Vagina (tissue), 2 donors: ENCODE measurements around the gene HMGA1. TPM values are rescaled to one million over a fixed set of nuclear protein-coding genes. Genes with fewer than 3 reads are reported as not detected.
"Not testable (repeated sequence)": the region's sequence is repeated elsewhere in the genome, so short reads cannot be mapped to it uniquely, and the experiment has no call there.

ENCODE experiments used
- DNase-seq, 2 donors: peaks; one replicate each; pipeline ENCODE4 v3.0.0-alpha.2; 2017; ENCODE audit errors: extremely low spot score in 2 of 2
- H3K27ac ChIP-seq: fragments of 200-600 bp; sonication (generic); one replicate; pipeline ENCODE4 v1.5.1; 2019
- H3K27me3 ChIP-seq: fragments of 200-600 bp; sonication (generic); one replicate; pipeline ENCODE4 v1.5.1; 2019
- H3K36me3 ChIP-seq, 2 donors: fragments of 200-600 bp; sonication (generic); one replicate each; pipeline ENCODE4 v1.5.1; 2017 to 2019
- H3K4me1 ChIP-seq: fragments of 200-600 bp; sonication (generic); one replicate; pipeline ENCODE4 v1.5.1; 2019
- H3K4me3 ChIP-seq, 2 donors: fragments of 200-600 bp; sonication (generic); 1 replicate in 1 of 2; 2 replicates in 1 of 2; pipeline ENCODE4 v1.5.1; 2016 to 2019
- H3K9me3 ChIP-seq: fragments of 200-600 bp; sonication (generic); one replicate; pipeline ENCODE4 v1.5.1; 2019
- POLR2A ChIP-seq, 2 donors: fragments of 450-650 bp; IDR thresholded peaks; one replicate each; pipeline ENCODE4 v1.6.1; 2017; ENCODE audit warnings: antibody characterized with exemption in 2 of 2, mild to moderate bottlenecking in 2 of 2, moderate library complexity in 2 of 2
- POLR2AphosphoS5 ChIP-seq, 2 donors: sonication (generic); formaldehyde crosslinking; IDR thresholded peaks; one replicate each; pipeline ENCODE4 v1.9.0; 2017; ENCODE audit warnings: antibody characterized with exemption in 2 of 2, mild to moderate bottlenecking in 2 of 2, low read depth in 1 of 2; ENCODE audit not compliant: insufficient read depth in 1 of 2
- intact Hi-C: fragments of 100-400 bp; cut with DNase I; formaldehyde crosslinking; loops from one replicate; pipeline ENCODE4 v1.15.1; 2023
- total RNA-seq: library from RNA; depleted of rRNA; stranded (reverse); fragments of >200 nt; gene quantifications from one replicate; pipeline ENCODE4 v1.2.3, GENCODE V29; 2016
- TF ChIP-seq, protein P1 (sequence below), 3 experiments: fragments of 450-650 bp in 2 of 3; fragments of 200-600 bp in 1 of 3; sonication (generic) in 1 of 3; IDR thresholded peaks; one replicate each; pipeline ENCODE4 v1.5.1; 2017 to 2019; ENCODE audit warnings: antibody characterized with exemption in 3 of 3, mild to moderate bottlenecking in 2 of 3, moderate library complexity in 2 of 3

HMGA1 gene
- total RNA-seq, 1 donor from 2014 or later: 65.6 TPM

DNA sequence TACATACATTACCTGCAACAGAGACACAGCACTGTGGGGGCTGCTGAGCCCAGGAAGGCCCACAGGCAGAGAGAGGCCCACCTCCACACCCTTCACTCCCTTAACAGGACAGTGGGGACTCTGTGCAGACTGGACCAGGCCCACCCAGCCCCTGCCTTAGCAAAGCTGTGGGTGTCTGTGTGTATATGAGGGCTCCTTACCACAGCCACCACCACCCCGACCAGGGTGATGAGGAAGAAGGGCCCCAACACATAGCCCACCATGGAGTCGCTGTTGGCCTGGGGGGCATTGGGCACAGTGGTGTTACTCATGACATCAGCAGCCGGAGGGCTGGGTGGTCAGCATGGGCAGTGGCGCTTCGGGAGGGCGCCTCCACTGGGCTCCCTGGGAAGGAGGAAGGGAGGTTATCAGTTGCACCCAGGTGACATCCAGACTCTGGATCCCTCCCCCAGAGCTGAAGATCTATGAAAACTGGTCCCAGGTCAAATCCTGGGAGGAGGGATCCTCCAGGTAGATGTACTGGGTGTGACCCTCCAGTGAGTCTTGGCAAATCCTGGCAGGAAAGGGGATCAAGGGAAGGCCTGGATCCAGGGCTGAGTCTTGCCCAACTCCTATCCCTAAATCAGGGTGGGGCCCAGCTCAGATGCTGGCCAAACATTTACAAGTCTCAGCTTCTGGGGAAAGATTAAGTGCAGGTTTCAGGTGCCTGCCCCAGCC lies 11.0 kb downstream of the HMGA1 start:
- no peaks in the 10 kb centered on the region for H3K36me3 ChIP-seq
- no peaks in the 10 kb centered on the region for H3K9me3 ChIP-seq
- intact Hi-C loops: loop anchor here (5.0 kb wide), 2 partner anchors 145 to 165 kb away; partner anchors contain the start of gene NUDT3
- H3K4me3 ChIP-seq: peak overlapping the region in 1 of 2 donors; percentile 96
- peak overlapping the region; percentile 99 for H3K27ac ChIP-seq
- TF ChIP-seq, protein P1, sequence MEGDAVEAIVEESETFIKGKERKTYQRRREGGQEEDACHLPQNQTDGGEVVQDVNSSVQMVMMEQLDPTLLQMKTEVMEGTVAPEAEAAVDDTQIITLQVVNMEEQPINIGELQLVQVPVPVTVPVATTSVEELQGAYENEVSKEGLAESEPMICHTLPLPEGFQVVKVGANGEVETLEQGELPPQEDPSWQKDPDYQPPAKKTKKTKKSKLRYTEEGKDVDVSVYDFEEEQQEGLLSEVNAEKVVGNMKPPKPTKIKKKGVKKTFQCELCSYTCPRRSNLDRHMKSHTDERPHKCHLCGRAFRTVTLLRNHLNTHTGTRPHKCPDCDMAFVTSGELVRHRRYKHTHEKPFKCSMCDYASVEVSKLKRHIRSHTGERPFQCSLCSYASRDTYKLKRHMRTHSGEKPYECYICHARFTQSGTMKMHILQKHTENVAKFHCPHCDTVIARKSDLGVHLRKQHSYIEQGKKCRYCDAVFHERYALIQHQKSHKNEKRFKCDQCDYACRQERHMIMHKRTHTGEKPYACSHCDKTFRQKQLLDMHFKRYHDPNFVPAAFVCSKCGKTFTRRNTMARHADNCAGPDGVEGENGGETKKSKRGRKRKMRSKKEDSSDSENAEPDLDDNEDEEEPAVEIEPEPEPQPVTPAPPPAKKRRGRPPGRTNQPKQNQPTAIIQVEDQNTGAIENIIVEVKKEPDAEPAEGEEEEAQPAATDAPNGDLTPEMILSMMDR (IDR thresholded peaks at IDR 0.05): no peak
- TF ChIP-seq POLR2AphosphoS5 (IDR thresholded peaks at IDR 0.05; ENCODE audit: insufficient read depth in 1 of 2, low read depth in 1 of 2) (no peak), POLR2A (IDR thresholded peaks at IDR 0.05) (no peak)
- no peaks in the 10 kb centered on the region for H3K27me3 ChIP-seq
- H3K4me1 ChIP-seq: peaks cover 45% of the 10 kb centered on the region
- no peak for DNase-seq

DNA sequence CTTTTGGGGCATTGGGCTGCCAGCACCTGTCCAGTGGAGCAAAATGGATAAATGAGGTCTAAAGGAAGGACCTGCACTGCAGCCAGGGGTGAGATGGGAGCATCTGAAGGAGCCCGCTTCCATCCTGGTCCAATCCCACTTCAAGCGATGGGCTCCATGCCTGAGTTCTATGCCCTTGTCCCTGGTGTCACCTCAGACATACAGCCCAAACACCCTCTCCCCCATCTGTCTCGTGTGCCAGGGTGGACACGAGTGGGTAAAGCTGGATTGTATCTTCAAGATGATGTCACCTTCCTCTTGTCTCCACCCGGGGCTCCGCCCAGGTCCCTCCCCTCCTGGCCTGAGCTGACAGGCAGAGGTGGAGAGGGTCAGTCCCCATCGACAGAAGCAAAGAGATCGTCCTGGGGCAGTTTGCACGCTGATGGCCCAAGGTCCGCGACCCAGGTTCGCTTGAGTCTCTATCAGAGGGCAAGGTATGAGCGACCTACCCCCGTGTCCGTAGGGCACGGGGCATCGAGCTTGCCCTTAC lies 11.6 kb downstream of the HMGA1 start:
- Histone ChIP-seq H3K4me1 (peaks cover 45% of the 10 kb centered on the region), H3K4me3 (peak overlapping the region; percentile 75 to 96), H3K27me3 (no peaks in the 10 kb centered on the region), H3K36me3 (no peaks in the 10 kb centered on the region), H3K27ac (peak overlapping the region; percentile 99), H3K9me3 (no peaks in the 10 kb centered on the region)
- intact Hi-C loops: loop anchor here (5.0 kb wide), 2 partner anchors 144 to 164 kb away; partner anchors contain the start of gene NUDT3
- DNase-seq: no peak
- TF ChIP-seq POLR2A (IDR thresholded peaks at IDR 0.05) (peak in 1 of 2 donors; percentile 2), POLR2AphosphoS5 (IDR thresholded peaks at IDR 0.05; ENCODE audit: insufficient read depth in 1 of 2, low read depth in 1 of 2) (no peak)
- TF ChIP-seq, protein P1 (IDR thresholded peaks at IDR 0.05): no peak

DNA sequence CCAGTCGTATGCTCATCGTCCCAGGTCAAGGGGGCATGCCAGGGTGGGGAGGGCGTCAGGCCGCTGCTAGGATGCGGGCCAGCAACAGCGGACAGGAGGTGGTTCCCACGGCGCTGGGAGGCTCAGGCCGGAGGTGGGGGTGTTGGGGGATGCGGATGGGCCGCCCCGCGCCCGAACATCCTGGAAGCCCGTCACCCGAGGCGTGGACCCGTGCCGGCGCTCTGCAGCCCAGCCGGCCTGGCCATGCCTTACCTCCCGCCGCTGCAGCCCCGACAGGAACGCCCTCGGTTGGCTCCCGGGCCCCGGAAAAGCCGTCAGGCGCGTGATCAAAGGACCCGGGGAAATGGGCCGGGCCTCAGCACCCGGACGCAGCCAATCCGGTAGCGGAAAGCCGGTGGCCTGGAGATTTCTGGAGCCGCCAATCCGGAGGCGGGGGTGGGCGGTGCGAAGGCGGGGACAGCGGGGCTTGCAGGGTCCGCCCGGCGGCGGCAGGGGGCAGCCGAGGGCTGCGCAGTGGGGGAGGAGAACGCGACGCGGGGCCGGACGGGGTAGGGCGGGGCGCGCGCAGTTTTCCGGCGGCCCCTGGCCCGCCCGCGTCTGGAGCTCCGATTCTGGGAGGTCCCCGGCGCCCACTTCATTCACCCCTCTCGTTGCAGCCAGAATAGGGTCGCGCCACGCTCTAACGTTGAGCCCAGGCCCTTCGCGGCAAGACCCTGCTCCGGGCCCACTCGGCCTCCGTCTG lies 12.2 kb downstream of the HMGA1 start, which contains the start of gene SMIM29:
TSS of gene SMIM29 (minus strand) at position 280 of the 742 bp plus-strand sequence. CDS start 1,215 bp downstream, outside the sequence.
- peak within 1 kb of the TSS; percentile 99 for H3K27ac ChIP-seq
- TF ChIP-seq, protein P1 (IDR thresholded peaks at IDR 0.05): peak; percentile 79 to 97 (median 94)
- TF ChIP-seq POLR2A (IDR thresholded peaks at IDR 0.05) (peak in 1 of 2 donors; percentile 79), POLR2AphosphoS5 (IDR thresholded peaks at IDR 0.05; ENCODE audit: insufficient read depth in 1 of 2, low read depth in 1 of 2) (peak; percentile 94 to 97)
- intact Hi-C loops: loop anchor here (5.0 kb wide), 2 partner anchors 143 to 163 kb away; partner anchors contain the start of gene NUDT3
- H3K27me3 ChIP-seq: no peaks in the 10 kb centered on the region
- H3K36me3 ChIP-seq: no peaks in the 10 kb centered on the region
- H3K4me3 ChIP-seq: peak within 1 kb of the TSS; percentile 75 to 96
- peak in 1 of 2 donors; percentile 97 for DNase-seq
- H3K9me3 ChIP-seq: no peaks in the 10 kb centered on the region
- H3K4me1 ChIP-seq: peaks cover 43% of the 10 kb centered on the region

DNA sequence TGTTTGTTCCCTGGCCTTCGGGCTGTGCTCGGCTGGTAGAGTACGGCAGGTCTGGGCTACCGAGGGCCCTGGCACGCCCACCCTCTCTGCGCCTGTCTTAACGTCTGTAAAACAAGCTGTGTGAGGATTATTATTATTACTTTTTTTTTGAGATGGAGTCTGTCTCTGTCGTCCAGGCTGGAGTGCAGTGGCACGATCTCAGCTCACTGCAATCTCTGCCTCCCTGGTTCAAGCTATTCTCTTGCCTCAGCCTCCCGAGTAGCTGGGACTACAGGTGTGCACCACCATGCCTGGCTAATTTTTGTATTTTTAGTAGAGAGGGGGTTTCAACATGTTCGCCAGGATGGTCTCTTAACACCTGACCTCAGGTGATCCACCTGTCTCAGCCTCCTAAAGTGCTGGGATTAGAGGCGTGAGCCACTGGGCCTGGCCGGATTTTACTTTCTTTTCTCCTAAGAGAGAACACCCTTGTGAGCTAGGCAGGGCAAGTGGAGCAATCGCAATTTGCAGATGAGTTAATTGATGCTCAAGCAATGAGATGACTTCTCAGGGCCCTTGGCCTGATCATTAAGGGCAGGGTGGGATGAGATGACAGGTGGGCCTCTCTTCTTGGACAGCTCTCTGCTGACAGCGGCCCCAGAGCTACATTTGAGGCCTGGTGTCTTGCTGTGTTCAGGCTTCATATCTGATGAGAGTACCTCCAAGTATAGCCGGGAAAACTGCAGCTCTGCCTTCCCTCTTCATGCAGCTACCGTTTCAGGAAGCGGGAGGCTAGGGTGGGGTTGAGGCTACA lies 13.0 kb downstream of the HMGA1 start:
- Histone ChIP-seq H3K4me3 (peak overlapping the region; percentile 75 to 96), H3K27me3 (no peaks in the 10 kb centered on the region), H3K36me3 (no peaks in the 10 kb centered on the region), H3K27ac (peak overlapping the region; percentile 99), H3K4me1 (peaks cover 35% of the 10 kb centered on the region), H3K9me3 (no peaks in the 10 kb centered on the region)
- no peak for DNase-seq
- intact Hi-C loops: loop anchor here (5.0 kb wide), 2 partner anchors 143 to 163 kb away; partner anchors contain the start of gene NUDT3
- TF ChIP-seq POLR2AphosphoS5 (IDR thresholded peaks at IDR 0.05; ENCODE audit: insufficient read depth in 1 of 2, low read depth in 1 of 2) (no peak), POLR2A (IDR thresholded peaks at IDR 0.05) (no peak)
- TF ChIP-seq, protein P1 (IDR thresholded peaks at IDR 0.05): no peak

DNA sequence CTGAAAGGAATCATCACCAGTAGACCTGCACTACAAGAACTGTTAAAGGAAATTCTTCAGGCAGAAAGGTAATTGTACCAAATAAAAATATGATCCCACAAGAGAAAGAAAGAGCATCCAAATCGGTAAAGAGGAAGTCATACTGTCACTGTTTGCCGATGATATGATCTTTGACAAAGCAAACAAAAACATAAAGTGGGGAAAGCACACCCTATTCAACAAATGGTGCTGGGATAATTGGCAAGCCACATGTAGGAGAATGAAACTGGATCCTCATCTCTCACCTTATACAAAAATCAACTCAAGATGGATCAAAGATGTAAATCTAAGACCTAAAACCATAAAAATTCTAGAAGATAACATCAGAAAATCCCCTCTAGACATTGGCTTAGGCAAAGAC lies 15.7 kb downstream of the HMGA1 start:
- H3K36me3 ChIP-seq, H3K27ac ChIP-seq, H3K9me3 ChIP-seq, intact Hi-C loops, H3K27me3 ChIP-seq, H3K4me3 ChIP-seq, DNase-seq: not testable (repeated sequence)
- H3K4me1 ChIP-seq: peaks cover 23% of the 10 kb centered on the region
